Activated CD8-positive, alpha-beta T cell treated with anti-CD3 and anti-CD28 coated beads, Interleukin-2, amount 10 ng/mL, durations not matched to agents 7 days and 5 days (primary cell): ENCODE results near the gene RORC. TPM values are rescaled to one million over a fixed set of nuclear protein-coding genes. Genes with fewer than 3 reads are reported as not detected.
A peak's percentile ranks its signal among the peaks of the same experiment; 100 is the strongest.
"Not testable (repeated sequence)": the region's sequence is repeated elsewhere in the genome, so short reads cannot be mapped to it uniquely, and the experiment has no call there.

Source experiments
- ATAC-seq: fragments of 150-1000 bp; cut with Tn5 transposase; one replicate; pipeline ENCODE4 v1.10.0; 2021; ENCODE audit warnings: moderate library complexity
- CTCF ChIA-PET: fragments of 350-600 bp; sonication (Branson Sonifier 250); formaldehyde crosslinking; loops from one replicate; lab custom pipeline; 2021; ENCODE audit warnings: antibody characterized with exemption; lab: Charles Lee
- POLR2A ChIA-PET: fragments of 350-600 bp; sonication (Branson Sonifier 250); formaldehyde crosslinking; loops from one replicate; lab custom pipeline; 2021; ENCODE audit warnings: antibody characterized with exemption; lab: Charles Lee
- DNase-seq: peaks from one replicate; pipeline ENCODE4 v3.0.0-alpha.2; 2020
- H3K27ac Mint-ChIP-seq: one replicate; pipeline ENCODE4 v1.8.0; 2021; ENCODE audit warnings: mild to moderate bottlenecking, mixed read lengths
- H3K27me3 Mint-ChIP-seq: one replicate; pipeline ENCODE4 v1.8.0; 2021; ENCODE audit warnings: low read depth, mixed read lengths
- H3K36me3 Mint-ChIP-seq: one replicate; pipeline ENCODE4 v1.8.0; 2021; ENCODE audit warnings: low read depth, mixed read lengths
- H3K4me1 Mint-ChIP-seq: one replicate; pipeline ENCODE4 v1.8.0; 2021; ENCODE audit warnings: low read depth, mixed read lengths
- H3K4me3 Mint-ChIP-seq: one replicate; pipeline ENCODE4 v1.8.0; 2021; ENCODE audit warnings: mild to moderate bottlenecking, mixed read lengths
- H3K9me3 Mint-ChIP-seq: one replicate; pipeline ENCODE4 v1.8.0; 2022; ENCODE audit warnings: mixed read lengths; ENCODE audit not compliant: insufficient read depth
- total RNA-seq, 2 experiments: library from RNA; stranded (reverse); gene quantifications; one replicate each; pipeline ENCODE4 v1.2.3, GENCODE V29; 2021

Gene RORC
- total RNA-seq, 2 experiments from 2014 or later = 2.4 to 2.7 TPM

- CTCF ChIA-PET = interaction anchor here (1.1 to 2.3 kb wide), 4 partner anchors 22 to 143 kb away, joined by 3 to 9 read pairs (median 6); no protein-coding TSS in a partner anchor
- no peak overlapping the region for H3K27ac Mint-ChIP-seq
- H3K4me1 Mint-ChIP-seq = no peaks in the 10 kb centered on the region
- H3K4me3 Mint-ChIP-seq = no peak overlapping the region
- H3K36me3 Mint-ChIP-seq = no peaks in the 10 kb centered on the region
- DNase-seq = no peak
- H3K27me3 Mint-ChIP-seq = peaks cover 15% of the 10 kb centered on the region
- no peaks in the 10 kb centered on the region for H3K9me3 Mint-ChIP-seq
- POLR2A ChIA-PET = interaction anchor here (1.4 kb wide), 1 partner anchor 18 kb away, joined by 4 read pairs; no protein-coding TSS in a partner anchor
- ATAC-seq = no peak
Observed at GRCh38 chr1:151858886-151859665, 27.5 kb upstream of the RORC start.

DNA sequence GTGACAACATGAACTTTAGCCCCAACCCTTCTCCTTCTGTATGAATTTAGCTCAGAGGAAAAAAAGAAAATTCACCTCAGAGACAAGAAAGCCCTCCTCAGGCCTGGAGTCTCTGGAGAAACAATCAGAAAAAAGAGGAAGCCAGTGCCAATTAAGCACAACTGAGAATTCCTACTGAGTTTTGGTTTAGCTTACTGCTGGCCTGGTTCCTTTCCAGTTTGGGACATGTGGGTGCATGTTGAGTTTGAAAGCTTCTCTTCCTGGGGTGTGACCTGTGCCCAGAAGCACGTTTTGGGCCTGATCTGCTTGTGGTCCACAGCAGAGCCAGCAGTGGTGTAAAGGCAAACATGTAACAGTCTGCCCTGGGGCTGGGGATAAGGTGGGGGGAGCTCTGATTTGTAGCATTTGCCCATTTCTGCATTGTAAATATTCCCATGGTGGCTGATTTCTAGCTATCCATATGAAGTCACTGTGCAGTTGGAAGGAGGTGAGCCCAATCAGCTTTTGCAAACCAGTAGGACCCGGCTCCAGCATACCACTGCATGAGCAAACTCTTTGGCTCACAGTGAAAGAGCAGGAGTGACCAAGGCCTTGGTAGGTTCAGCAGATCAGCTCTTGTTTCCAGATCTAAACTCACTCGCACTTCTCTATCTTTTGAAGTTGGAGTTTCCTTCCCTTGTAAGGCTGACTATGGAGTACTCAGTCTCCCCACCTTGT, 26.6 kb upstream of the RORC start:
- H3K27me3 Mint-ChIP-seq = peaks cover 12% of the 10 kb centered on the region
- CTCF ChIA-PET = interaction anchor here (0.9 to 2.3 kb wide), 6 partner anchors 9 to 143 kb away, joined by 3 to 9 read pairs (median 5); no protein-coding TSS in a partner anchor
- POLR2A ChIA-PET = no interaction called here
- DNase-seq = no peak
- H3K9me3 Mint-ChIP-seq = no peaks in the 10 kb centered on the region
- H3K36me3 Mint-ChIP-seq = no peaks in the 10 kb centered on the region
- no peak overlapping the region for H3K27ac Mint-ChIP-seq
- no peaks in the 10 kb centered on the region for H3K4me1 Mint-ChIP-seq
- no peak overlapping the region for H3K4me3 Mint-ChIP-seq
- no peak for ATAC-seq

DNA sequence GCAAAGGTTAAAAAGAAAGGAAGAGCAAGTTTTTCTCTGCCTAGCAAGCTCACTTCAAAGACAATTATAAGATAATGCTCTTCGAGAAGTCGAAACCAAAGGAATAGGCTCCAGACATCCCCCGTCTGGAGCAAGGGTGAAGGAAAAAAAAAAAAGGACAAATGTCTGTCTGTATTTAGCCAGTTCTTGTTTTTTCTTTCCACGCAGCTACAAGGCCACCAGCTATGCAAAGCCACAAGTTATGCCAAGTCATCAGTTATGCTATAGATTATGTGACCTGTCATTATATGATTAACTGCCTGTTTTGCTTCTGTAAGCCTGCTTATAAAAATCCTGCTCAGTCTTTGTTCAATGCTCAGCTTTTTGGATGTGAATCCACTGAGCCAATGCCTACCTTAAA, 24.3 kb upstream of the RORC start:
- no peak for ATAC-seq
- no peak overlapping the region for H3K27ac Mint-ChIP-seq

DNA sequence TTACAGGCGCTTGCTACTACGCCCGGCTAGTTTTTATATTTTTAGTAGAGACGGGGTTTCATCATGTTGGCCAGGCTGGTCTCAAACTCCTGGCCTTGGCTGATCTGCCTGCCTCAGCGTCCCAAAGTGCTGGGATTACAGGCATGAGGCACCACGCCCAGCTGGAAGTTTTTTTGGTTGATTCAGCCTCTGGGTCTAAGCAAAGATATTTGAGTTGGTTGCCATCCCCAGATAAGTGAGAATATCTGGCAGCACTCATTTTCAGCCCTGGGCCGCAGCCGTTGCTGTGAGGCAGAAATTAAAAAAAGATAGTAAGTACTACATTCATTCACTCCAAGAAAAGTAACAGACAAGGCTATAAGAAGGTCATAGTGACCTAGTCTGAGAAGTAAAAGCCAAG, 23.9 kb upstream of the RORC start:
- H3K27ac Mint-ChIP-seq, H3K9me3 Mint-ChIP-seq, POLR2A ChIA-PET, H3K27me3 Mint-ChIP-seq, H3K36me3 Mint-ChIP-seq, DNase-seq, ATAC-seq, H3K4me3 Mint-ChIP-seq, H3K4me1 Mint-ChIP-seq: not testable (repeated sequence)
- CTCF ChIA-PET = interaction anchor here (1.2 to 1.3 kb wide), 2 partner anchors 9 to 146 kb away, joined by 3 read pairs; no protein-coding TSS in a partner anchor

More for the DNA sequence above, 24.3 kb upstream of the RORC start:
- Mint-ChIP-seq H3K9me3 (no peaks in the 10 kb centered on the region), H3K36me3 (no peaks in the 10 kb centered on the region), H3K4me1 (no peaks in the 10 kb centered on the region), H3K27me3 (no peaks in the 10 kb centered on the region), H3K4me3 (no peak overlapping the region)
- POLR2A ChIA-PET = no interaction called here
- CTCF ChIA-PET = interaction anchor here (1.2 to 1.3 kb wide), 2 partner anchors 10 to 146 kb away, joined by 3 read pairs; no protein-coding TSS in a partner anchor
- no peak for DNase-seq

- no peak overlapping the region for H3K27ac Mint-ChIP-seq
- ChIA-PET POLR2A (no interaction called here), CTCF (interaction anchor here (1.5 kb wide), 1 partner anchor 162 kb away, joined by 5 read pairs; no protein-coding TSS in a partner anchor)
- H3K27me3 Mint-ChIP-seq = no peaks in the 10 kb centered on the region
- no peaks in the 10 kb centered on the region for H3K4me1 Mint-ChIP-seq
- ATAC-seq (no peak), DNase-seq (no peak)
- no peak overlapping the region for H3K4me3 Mint-ChIP-seq
- no peaks in the 10 kb centered on the region for H3K9me3 Mint-ChIP-seq
- no peaks in the 10 kb centered on the region for H3K36me3 Mint-ChIP-seq
Observed at GRCh38 chr1:151854658-151855057, 23.1 kb upstream of the RORC start.

- ATAC-seq (peak; percentile 51), DNase-seq (no peak)
- Mint-ChIP-seq H3K27me3 (no peaks in the 10 kb centered on the region), H3K9me3 (no peaks in the 10 kb centered on the region), H3K27ac (no peak within 1 kb of the TSS), H3K36me3 (no peaks in the 10 kb centered on the region), H3K4me1 (no peaks in the 10 kb centered on the region), H3K4me3 (no peak within 1 kb of the TSS)
- POLR2A ChIA-PET = no interaction called here
- CTCF ChIA-PET = interaction anchor here (0.9 to 1.5 kb wide), 2 partner anchors 160 to 409 kb away, joined by 3 to 5 read pairs; no protein-coding TSS in a partner anchor
Observed at GRCh38 chr1:151853411-151853943, 21.9 kb upstream of the RORC start, which contains the start of gene THEM5. Gene THEM5 (minus strand): TSS chr1:151853712. CDS start chr1:151853565, 147 bp downstream.

DNA sequence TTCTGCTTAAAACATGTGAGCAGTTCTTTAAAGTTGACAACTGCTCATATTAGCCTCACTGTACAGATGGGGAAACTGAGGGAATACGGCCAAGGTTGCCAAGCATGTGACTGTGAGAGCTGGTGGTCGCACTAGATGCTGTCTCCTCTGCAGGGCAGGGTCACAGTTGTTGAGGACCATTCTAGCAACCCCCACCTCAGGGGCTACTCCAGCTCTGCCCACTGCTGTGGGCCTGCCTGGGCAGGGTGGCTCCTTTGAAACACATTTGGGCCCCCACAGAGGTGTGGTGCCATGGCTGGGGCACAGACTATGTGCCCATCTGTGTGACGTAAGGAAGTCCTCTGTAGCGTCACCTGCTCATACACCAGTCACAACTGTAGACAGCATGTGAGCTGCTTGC, 21.1 kb upstream of the RORC start:
- Mint-ChIP-seq H3K36me3 (no peaks in the 10 kb centered on the region), H3K4me3 (no peak overlapping the region), H3K9me3 (no peaks in the 10 kb centered on the region), H3K27ac (no peak overlapping the region), H3K4me1 (no peaks in the 10 kb centered on the region), H3K27me3 (no peaks in the 10 kb centered on the region)
- POLR2A ChIA-PET = no interaction called here
- ATAC-seq (no peak), DNase-seq (no peak)
- CTCF ChIA-PET = interaction anchor here (1.3 kb wide), 1 partner anchor 10 kb away, joined by 3 read pairs; no protein-coding TSS in a partner anchor

GRCh38 chr1:151851886-151852285, 20.3 kb upstream of the RORC start:
- no peak for ATAC-seq
- ChIA-PET POLR2A (no interaction called here), CTCF (interaction anchor here (1.3 kb wide), 1 partner anchor 9 kb away, joined by 3 read pairs; no protein-coding TSS in a partner anchor)
- no peak for DNase-seq
- Mint-ChIP-seq H3K4me3 (no peak overlapping the region), H3K9me3 (no peaks in the 10 kb centered on the region), H3K36me3 (no peaks in the 10 kb centered on the region), H3K27ac (no peak overlapping the region), H3K27me3 (no peaks in the 10 kb centered on the region), H3K4me1 (no peaks in the 10 kb centered on the region)

DNA sequence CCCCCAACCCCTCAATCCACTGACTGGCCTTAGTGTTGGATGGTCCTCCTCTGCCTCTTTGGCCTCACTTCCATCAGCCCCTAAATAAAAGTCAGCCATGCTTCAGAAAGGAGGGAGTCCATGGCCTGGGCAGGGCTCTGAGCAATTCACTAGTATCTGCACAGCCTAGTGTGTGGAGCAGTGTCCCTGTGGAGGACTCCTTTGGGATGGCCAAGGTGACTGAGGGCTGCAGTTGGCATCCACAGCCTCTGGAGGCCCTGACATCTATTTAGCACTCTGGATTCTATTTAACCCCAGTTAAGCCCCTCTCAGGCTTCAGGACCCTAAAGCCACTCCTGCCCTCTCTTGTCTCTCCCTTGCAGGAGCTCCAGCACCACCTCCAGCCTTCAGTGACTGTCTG, 18.3 kb upstream of the RORC start:
- ATAC-seq (no peak), DNase-seq (no peak)
- Mint-ChIP-seq H3K27ac (no peak overlapping the region), H3K36me3 (no peaks in the 10 kb centered on the region), H3K4me3 (no peak overlapping the region), H3K9me3 (no peaks in the 10 kb centered on the region), H3K4me1 (no peaks in the 10 kb centered on the region), H3K27me3 (no peaks in the 10 kb centered on the region)
- POLR2A ChIA-PET = no interaction called here
- CTCF ChIA-PET = interaction anchor here (1.3 to 3.0 kb wide), 2 partner anchors 8 to 13 kb away, joined by 5 to 9 read pairs; no protein-coding TSS in a partner anchor

DNA sequence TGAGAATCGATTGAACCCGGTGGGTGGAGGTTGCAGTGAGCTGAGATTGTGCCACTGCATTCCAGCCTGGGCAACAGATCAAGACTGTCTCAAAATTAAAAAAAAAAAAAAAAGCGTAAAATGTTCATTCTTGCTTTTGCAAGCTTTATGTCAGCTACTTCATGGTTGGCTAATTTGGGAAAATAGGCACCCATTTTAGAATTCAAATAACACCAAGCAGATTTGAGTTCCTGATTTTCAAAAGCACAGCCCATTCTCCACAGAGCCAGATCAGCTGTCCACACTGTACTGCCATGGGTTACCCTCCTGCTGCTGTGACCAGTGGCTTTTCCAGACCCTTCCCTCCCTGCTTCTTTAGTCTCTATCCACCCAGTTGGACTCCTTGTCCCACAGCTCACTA, 17.5 kb upstream of the RORC start:
- ChIA-PET CTCF (interaction anchor here (1.3 to 3.0 kb wide), 3 partner anchors 9 to 12 kb away, joined by 4 to 9 read pairs (median 5); no protein-coding TSS in a partner anchor), POLR2A (interaction anchor here (0.6 to 1.4 kb wide), 2 partner anchors 9 to 18 kb away, joined by 3 to 7 read pairs; partner anchors contain the start of genes C2CD4D and RORC)
- Mint-ChIP-seq H3K4me1 (no peaks in the 10 kb centered on the region), H3K4me3 (no peak overlapping the region), H3K9me3 (no peaks in the 10 kb centered on the region), H3K27me3 (no peaks in the 10 kb centered on the region), H3K36me3 (no peaks in the 10 kb centered on the region), H3K27ac (no peak overlapping the region)
- ATAC-seq (no peak), DNase-seq (no peak)

DNA sequence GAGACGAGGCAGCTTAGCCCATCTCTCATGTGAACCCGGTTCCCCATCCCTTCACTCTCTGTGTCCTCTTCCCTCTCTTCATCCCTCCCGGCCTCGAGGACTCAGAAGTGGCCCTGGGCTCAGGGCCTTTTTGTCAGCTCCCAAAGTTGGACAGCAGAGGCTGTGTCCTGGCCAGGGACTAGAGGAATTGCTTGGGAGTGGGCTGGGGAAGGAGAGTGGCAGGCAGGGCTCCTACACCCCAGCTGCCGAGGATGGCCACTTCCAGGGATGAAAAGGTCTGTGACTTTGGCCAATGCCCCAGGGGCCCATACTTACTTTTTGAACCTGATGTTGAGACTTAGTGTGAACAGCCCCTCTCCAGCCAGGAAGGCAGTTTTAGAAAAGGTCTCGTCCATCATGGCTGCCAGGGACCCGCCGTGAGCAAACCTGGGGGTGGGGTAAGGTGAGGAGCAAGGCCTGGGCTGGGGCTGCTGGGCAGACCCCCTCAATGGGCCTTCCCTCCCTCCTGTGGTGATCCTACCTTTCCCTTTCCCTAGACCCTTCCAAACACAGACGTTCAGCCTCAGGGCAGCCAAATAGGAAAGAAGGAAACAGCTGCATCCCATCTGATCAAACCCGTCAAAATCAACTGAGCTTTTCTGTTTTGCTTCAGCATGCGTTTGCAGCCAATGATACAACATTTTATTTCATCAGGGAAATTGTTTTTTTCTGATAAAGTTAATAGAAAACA, 16.4 kb upstream of the RORC start:
- H3K36me3 Mint-ChIP-seq = no peaks in the 10 kb centered on the region
- no peaks in the 10 kb centered on the region for H3K9me3 Mint-ChIP-seq
- no peak for ATAC-seq
- H3K4me1 Mint-ChIP-seq = no peaks in the 10 kb centered on the region
- no peak overlapping the region for H3K4me3 Mint-ChIP-seq
- no peak for DNase-seq
- ChIA-PET CTCF (interaction anchor here (0.9 to 3.0 kb wide), 3 partner anchors 7 to 154 kb away, joined by 3 to 9 read pairs (median 4); no protein-coding TSS in a partner anchor), POLR2A (interaction anchor here (1.4 kb wide), 1 partner anchor 8 kb away, joined by 7 read pairs; the partner anchor contains the start of gene C2CD4D)
- H3K27me3 Mint-ChIP-seq = no peaks in the 10 kb centered on the region
- no peak overlapping the region for H3K27ac Mint-ChIP-seq
